C4-2B (cell line): ENCODE measurements around the gene EFHC2.

ENCODE experiments used
- ZFX ChIP-seq: fragments of 450-650 bp; IDR thresholded peaks from 2 replicates; pipeline ENCODE4 v1.6.1; 2017
- TF ChIP-seq, protein P1 (sequence below): fragments of 450-650 bp; conservative IDR thresholded peaks from 2 replicates; pipeline ENCODE4 v1.5.1; 2017; ENCODE audit warnings: mild to moderate bottlenecking

DNA sequence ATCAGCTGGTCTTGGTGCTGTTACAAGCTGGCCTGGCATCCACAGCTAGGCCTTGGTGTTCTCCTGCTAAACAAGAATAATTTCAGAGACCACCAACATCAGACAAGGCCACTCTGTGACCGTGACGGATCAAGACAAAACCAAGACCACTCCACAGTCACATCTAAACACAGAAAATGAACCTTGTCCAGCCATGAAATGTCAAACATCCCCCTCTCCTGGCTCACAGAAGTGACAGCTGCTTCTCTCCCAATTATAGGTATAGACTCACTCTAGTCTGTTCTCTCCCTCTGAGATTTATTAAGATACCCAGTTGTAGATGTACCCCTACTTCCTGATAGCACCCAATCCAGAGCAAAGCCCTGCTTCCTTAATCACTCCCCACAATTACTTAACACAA is 40.4 kb downstream of the EFHC2 start:
- TF ChIP-seq, protein P1, sequence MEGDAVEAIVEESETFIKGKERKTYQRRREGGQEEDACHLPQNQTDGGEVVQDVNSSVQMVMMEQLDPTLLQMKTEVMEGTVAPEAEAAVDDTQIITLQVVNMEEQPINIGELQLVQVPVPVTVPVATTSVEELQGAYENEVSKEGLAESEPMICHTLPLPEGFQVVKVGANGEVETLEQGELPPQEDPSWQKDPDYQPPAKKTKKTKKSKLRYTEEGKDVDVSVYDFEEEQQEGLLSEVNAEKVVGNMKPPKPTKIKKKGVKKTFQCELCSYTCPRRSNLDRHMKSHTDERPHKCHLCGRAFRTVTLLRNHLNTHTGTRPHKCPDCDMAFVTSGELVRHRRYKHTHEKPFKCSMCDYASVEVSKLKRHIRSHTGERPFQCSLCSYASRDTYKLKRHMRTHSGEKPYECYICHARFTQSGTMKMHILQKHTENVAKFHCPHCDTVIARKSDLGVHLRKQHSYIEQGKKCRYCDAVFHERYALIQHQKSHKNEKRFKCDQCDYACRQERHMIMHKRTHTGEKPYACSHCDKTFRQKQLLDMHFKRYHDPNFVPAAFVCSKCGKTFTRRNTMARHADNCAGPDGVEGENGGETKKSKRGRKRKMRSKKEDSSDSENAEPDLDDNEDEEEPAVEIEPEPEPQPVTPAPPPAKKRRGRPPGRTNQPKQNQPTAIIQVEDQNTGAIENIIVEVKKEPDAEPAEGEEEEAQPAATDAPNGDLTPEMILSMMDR: no peak
- TF ChIP-seq ZFX: no peak
